WERI-Rb-1 (cell line): Measurements from ENCODE around the gene FAM24B.

Experiments
- DNase-seq: peaks from one replicate; pipeline ENCODE4 v3.0.0-alpha.2; 2020
- H3K27ac ChIP-seq: fragments of 250-450 bp; sonication (Bioruptor Pico); 2 replicates; pipeline ENCODE4 v1.5.1; 2020; ENCODE audit warnings: mild to moderate bottlenecking, moderate library complexity
- H3K27me3 ChIP-seq: fragments of 250-450 bp; sonication (Bioruptor Pico); 2 replicates; pipeline ENCODE4 v1.5.1; 2021; ENCODE audit warnings: mild to moderate bottlenecking, low read depth, moderate library complexity; ENCODE audit not compliant: insufficient read depth, severe bottlenecking
- H3K36me3 ChIP-seq: fragments of 250-450 bp; sonication (Bioruptor Pico); 2 replicates; pipeline ENCODE4 v1.5.1; 2020; ENCODE audit warnings: mild to moderate bottlenecking, moderate library complexity
- H3K4me3 ChIP-seq: 2 replicates; pipeline ENCODE4 v1.5.1; 2011; ENCODE audit warnings: low read depth, mild to moderate bottlenecking, control low read depth, low read length
- H3K9me3 ChIP-seq: fragments of 250-450 bp; sonication (Bioruptor Pico); 2 replicates; pipeline ENCODE4 v1.5.1; 2021; ENCODE audit warnings: mild to moderate bottlenecking, moderate library complexity; ENCODE audit not compliant: severe bottlenecking
- TF ChIP-seq, protein P1 (sequence below): IDR thresholded peaks from 2 replicates; pipeline ENCODE4 v1.5.1; 2011; ENCODE audit warnings: low read depth, mild to moderate bottlenecking, control low read depth, inconsistent platforms, low read length

Gene FAM24B

DNA sequence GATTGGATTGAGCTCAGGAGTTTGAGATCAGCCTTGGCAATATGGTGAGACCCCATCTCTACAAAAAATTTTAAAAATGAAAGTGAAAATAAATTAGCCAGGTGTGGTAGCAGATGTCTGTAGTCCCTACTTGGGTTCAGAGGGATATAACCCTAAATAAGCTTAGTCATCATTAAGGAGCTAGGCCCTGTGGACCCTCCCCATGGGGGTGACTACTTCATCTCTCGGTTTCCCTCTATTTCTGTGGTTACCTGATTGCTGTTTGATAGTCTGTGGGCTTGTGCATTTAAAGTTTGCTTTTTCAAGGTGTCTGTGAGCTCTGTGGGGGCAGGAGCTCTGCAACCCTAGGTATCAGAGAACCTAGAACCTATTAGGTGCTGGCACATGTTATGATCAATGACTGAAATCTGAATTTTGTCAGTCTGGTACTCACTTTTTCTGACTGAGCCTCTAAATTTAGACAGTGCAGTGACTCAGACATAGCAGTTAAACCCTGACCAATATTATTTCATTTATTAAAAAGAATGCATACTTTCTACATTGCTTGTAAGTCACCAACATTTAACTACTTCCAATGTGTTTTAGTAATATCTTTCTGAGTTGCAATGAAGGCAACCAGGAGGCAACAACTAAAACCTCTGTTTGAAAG is 25.6 kb downstream of the FAM24B start:
- Histone ChIP-seq H3K27ac (no peak overlapping the region), H3K9me3 (no peaks in the 10 kb centered on the region), H3K36me3 (no peaks in the 10 kb centered on the region), H3K27me3 (no peaks in the 10 kb centered on the region), H3K4me3 (no peak overlapping the region)
- no peak for DNase-seq
- TF ChIP-seq, protein P1, sequence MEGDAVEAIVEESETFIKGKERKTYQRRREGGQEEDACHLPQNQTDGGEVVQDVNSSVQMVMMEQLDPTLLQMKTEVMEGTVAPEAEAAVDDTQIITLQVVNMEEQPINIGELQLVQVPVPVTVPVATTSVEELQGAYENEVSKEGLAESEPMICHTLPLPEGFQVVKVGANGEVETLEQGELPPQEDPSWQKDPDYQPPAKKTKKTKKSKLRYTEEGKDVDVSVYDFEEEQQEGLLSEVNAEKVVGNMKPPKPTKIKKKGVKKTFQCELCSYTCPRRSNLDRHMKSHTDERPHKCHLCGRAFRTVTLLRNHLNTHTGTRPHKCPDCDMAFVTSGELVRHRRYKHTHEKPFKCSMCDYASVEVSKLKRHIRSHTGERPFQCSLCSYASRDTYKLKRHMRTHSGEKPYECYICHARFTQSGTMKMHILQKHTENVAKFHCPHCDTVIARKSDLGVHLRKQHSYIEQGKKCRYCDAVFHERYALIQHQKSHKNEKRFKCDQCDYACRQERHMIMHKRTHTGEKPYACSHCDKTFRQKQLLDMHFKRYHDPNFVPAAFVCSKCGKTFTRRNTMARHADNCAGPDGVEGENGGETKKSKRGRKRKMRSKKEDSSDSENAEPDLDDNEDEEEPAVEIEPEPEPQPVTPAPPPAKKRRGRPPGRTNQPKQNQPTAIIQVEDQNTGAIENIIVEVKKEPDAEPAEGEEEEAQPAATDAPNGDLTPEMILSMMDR = no peak

DNA sequence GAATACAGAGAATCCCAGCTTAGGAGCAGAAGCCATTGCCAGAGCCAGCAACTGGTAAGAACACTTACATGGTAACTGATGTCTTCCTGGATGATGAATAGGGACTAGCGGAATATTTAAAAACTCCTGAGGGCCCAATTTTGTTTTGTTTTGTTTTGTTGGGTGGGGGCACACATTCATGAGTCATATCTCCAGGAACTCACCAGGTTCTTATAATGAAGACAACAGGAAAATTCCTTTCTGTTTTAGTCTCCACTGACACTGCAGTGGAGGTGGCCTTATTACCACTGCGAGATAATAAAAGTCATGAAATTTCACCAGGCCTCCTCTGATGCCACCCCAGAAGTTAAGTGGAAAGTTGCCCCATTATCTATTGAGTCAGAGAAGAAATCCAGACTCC is 27.1 kb downstream of the FAM24B start:
- Histone ChIP-seq H3K27me3 (no peaks in the 10 kb centered on the region), H3K9me3 (no peaks in the 10 kb centered on the region), H3K36me3 (no peaks in the 10 kb centered on the region), H3K4me3 (no peak overlapping the region), H3K27ac (no peak overlapping the region)
- TF ChIP-seq, protein P1 = no peak
- no peak for DNase-seq

DNA sequence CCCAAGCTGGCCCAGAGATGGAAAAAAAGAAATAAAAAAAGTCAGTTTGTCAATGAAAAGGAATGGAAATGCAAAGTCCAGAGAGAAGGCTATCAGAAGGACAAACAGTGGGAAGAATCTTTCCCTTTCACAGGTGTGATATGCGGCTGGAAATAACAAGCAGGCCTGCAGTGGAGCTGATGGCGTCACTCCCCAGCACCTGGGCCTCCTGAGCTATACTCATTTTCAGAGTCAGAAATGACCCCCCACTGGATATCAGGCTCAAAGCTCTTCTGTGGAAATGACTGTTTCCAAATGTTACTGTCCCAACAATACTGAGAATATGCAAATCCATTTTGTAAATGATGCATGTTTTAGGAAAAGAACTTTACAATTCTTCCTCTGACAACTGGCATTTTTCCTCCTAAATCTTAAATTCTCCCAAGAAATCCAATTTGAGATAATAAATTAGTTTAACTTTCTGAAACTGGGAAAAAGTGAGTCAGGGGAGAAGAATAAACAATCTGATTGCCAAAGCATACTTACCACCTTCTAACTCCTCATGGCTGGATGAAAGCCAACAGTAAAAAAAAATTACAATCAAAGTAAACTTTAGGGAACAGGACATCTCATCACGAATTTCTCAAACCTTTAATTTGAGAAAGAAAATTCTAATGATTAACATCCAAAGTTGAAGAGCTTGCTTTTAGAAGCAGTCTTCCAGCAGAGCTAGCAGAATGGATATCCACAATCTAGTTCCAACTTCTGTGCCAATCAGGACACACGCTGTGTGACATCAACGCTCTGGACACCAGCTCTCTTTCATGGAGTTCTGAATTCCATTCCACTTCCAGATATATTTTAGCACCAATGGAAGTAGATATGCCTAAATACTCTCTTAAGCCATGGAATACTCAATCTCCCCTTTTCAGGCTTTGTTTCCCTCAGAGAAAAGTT is 28.4 kb downstream of the FAM24B start:
- DNase-seq = no peak
- H3K4me3 ChIP-seq = no peak overlapping the region
- TF ChIP-seq, protein P1 = no peak
- H3K27me3 ChIP-seq = no peaks in the 10 kb centered on the region
- no peak overlapping the region for H3K27ac ChIP-seq
- no peaks in the 10 kb centered on the region for H3K36me3 ChIP-seq
- H3K9me3 ChIP-seq = peaks cover 3% of the 10 kb centered on the region

DNA sequence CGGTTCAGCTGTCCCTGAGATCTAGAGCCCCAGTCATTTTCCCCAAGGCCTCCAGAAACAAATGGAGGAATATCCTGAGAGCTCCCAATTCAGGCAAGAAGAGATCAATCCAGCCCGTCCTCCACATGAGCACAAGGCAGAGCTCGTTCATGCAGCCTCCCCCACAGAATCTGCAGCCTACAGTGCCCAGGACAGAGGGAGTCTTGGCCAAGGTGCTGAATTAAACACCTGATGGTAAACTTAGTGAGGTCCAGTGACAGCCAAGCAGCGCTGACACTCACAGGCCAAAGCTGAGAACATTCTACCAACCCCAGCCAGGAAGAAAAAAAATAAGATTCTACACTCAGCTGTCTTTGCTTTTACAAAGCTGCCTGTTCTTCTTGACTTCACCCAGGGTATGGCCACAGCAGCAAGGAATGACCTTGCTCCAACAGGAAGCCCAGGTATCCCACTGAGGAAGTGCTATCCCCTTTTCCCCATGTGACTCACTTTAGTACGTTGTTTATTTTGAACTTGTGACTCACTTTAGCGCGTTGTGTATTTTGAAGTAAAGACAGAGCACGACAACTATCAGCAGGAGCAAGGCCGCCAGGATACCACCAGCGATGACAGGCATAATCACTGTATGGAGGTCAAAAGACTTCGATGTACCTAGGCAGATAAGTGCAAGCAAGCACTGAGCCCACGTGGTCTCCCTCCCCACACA is 29.3 kb downstream of the FAM24B start:
- H3K36me3 ChIP-seq = no peaks in the 10 kb centered on the region
- no peak overlapping the region for H3K27ac ChIP-seq
- no peak overlapping the region for H3K4me3 ChIP-seq
- no peaks in the 10 kb centered on the region for H3K27me3 ChIP-seq
- TF ChIP-seq, protein P1 = no peak
- DNase-seq = no peak
- peaks cover 3% of the 10 kb centered on the region for H3K9me3 ChIP-seq

DNA sequence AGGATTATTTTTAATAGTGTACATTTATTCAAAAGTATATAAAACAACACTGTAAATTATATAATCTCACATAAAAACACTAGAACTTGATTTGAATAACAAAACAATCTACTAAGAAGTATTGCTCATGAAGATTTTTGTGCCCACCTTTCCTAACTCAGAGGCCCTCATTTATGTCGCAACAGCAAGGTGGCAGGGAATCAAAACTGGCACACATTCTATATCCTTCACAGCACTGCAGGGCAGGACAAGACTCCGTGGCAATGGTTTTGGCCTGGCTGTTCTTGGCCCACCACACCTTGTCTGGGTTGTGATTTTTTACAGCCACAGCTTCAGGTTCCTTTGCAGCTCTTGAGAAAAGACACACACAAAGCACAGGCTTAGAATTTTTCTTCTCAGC is 30.3 kb downstream of the FAM24B start:
- Histone ChIP-seq H3K36me3 (no peaks in the 10 kb centered on the region), H3K9me3 (peaks cover 3% of the 10 kb centered on the region), H3K27ac (no peak overlapping the region), H3K4me3 (no peak overlapping the region), H3K27me3 (no peaks in the 10 kb centered on the region)
- TF ChIP-seq, protein P1 = no peak
- no peak for DNase-seq
